Ramos (cell line): Measurements from ENCODE around the gene DOC2B.
"Not testable (repeated sequence)": the region's sequence is repeated elsewhere in the genome, so short reads cannot be mapped to it uniquely, and the experiment has no call there.

Experiments used
- in situ Hi-C: fragments of 300-500 bp; cut with MboI; formaldehyde crosslinking; loops from one replicate; pipeline ENCODE4 v1.14.3; 2022; ENCODE audit warnings: low sequenced_read_pairs; ENCODE audit not compliant: unreplicated experiment

The DOC2B gene

DNA sequence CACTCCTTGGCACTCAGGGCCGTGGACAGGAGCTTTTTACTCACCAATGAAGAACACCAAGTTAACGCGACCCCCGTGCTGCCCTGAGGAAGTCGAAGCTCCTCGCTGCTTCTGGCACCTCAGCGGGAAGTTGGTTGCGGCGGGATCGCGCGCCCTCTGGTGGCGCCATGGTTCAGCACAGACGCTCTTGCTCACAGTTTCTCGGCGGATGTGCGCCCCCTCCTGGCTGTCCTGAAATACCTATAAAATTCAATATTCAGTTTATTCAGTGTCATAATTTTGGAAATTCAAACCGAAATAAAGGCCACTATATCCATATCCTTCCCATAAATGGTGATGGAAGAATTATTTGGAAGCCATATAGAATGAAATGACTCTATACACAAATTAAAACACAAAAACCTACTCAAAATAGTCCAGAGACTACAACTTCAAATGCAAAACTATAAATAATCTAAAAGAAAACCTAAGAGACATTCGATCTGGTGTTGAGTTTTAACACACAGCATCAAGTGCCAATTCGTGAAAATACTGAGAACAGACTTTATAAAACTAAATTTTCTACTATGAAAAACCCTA, 63.0 kb downstream of the DOC2B start:
- in situ Hi-C loops: not testable (repeated sequence)

GRCh38 chr17:113111-113510, 68.3 kb downstream of the DOC2B start:
- in situ Hi-C loops: not testable (repeated sequence)
